ENCODE data around the gene ZNF536. TPM values are rescaled to one million over a fixed set of nuclear protein-coding genes. Genes with fewer than 3 reads are reported as not detected.

Gene ZNF536
- total and polyA plus RNA-seq, 2 donors from 2014 or later, result 0.19 to 0.25 TPM

GRCh38 chr19:30522341-30522740 lies 150.2 kb downstream of the ZNF536 start:
- FAIRE-seq, result no peak

GRCh38 chr19:30523791-30524190 lies 151.6 kb downstream of the ZNF536 start:
- no peak for DNase-seq
- Histone ChIP-seq H3K27me3 (ENCODE audit: control insufficient read depth, insufficient read depth, low read length) (no peaks in the 10 kb centered on the region), H3K9me3 (ENCODE audit: control insufficient read depth in 2 of 3, insufficient read depth in 1 of 3, low read length in 3 of 3) (no peaks in the 10 kb centered on the region), H3K4me1 (ENCODE audit: control insufficient read depth in 2 of 3, insufficient read depth in 2 of 3, low read depth in 1 of 3, low read length in 3 of 3) (no peaks in the 10 kb centered on the region), H3K4me3 (ENCODE audit: low read length in 3 of 3) (no peak overlapping the region), H3K27ac (ENCODE audit: low read depth in 2 of 2, low read length in 2 of 2) (no peak overlapping the region), H3K36me3 (ENCODE audit: control insufficient read depth in 2 of 3, insufficient read depth in 3 of 3, low read length in 3 of 3) (no peaks in the 10 kb centered on the region), H3K9ac (ENCODE audit: low read length in 3 of 3) (no peak overlapping the region)
- FAIRE-seq, result no peak
- no peak for TF ChIP-seq CTCF (IDR thresholded peaks at IDR 0.05; ENCODE audit: borderline replicate concordance, extremely low read depth, insufficient read depth)
- intact Hi-C loops (cut with DNase I), result no loop called here

More at GRCh38 chr19:30522341-30522740, 150.2 kb downstream of the ZNF536 start:
- DNase-seq, result no peak
- Histone ChIP-seq H3K9ac (ENCODE audit: low read length in 3 of 3) (no peak overlapping the region), H3K27ac (ENCODE audit: low read depth in 2 of 2, low read length in 2 of 2) (no peak overlapping the region), H3K4me3 (ENCODE audit: low read length in 3 of 3) (no peak overlapping the region), H3K9me3 (ENCODE audit: control insufficient read depth in 2 of 3, insufficient read depth in 1 of 3, low read length in 3 of 3) (no peaks in the 10 kb centered on the region), H3K27me3 (ENCODE audit: control insufficient read depth, insufficient read depth, low read length) (no peaks in the 10 kb centered on the region), H3K36me3 (ENCODE audit: control insufficient read depth in 2 of 3, insufficient read depth in 3 of 3, low read length in 3 of 3) (no peaks in the 10 kb centered on the region), H3K4me1 (ENCODE audit: control insufficient read depth in 2 of 3, insufficient read depth in 2 of 3, low read depth in 1 of 3, low read length in 3 of 3) (no peaks in the 10 kb centered on the region)
- intact Hi-C loops (cut with DNase I), result no loop called here
- no peak for TF ChIP-seq CTCF (IDR thresholded peaks at IDR 0.05; ENCODE audit: borderline replicate concordance, extremely low read depth, insufficient read depth)

GRCh38 chr19:30525383-30525782 lies 153.2 kb downstream of the ZNF536 start:
- Histone ChIP-seq H3K36me3 (ENCODE audit: control insufficient read depth in 2 of 3, insufficient read depth in 3 of 3, low read length in 3 of 3) (no peaks in the 10 kb centered on the region), H3K9ac (ENCODE audit: low read length in 3 of 3) (no peak overlapping the region), H3K4me3 (ENCODE audit: low read length in 3 of 3) (no peak overlapping the region), H3K27me3 (ENCODE audit: control insufficient read depth, insufficient read depth, low read length) (no peaks in the 10 kb centered on the region), H3K4me1 (ENCODE audit: control insufficient read depth in 2 of 3, insufficient read depth in 2 of 3, low read depth in 1 of 3, low read length in 3 of 3) (no peaks in the 10 kb centered on the region), H3K27ac (ENCODE audit: low read depth in 2 of 2, low read length in 2 of 2) (no peak overlapping the region), H3K9me3 (ENCODE audit: control insufficient read depth in 2 of 3, insufficient read depth in 1 of 3, low read length in 3 of 3) (no peaks in the 10 kb centered on the region)
- FAIRE-seq (no peak), DNase-seq (no peak)
- no peak for TF ChIP-seq CTCF (IDR thresholded peaks at IDR 0.05; ENCODE audit: borderline replicate concordance, extremely low read depth, insufficient read depth)
- intact Hi-C loops (cut with DNase I), result no loop called here

- Histone ChIP-seq H3K4me1 (ENCODE audit: control insufficient read depth in 2 of 3, insufficient read depth in 2 of 3, low read depth in 1 of 3, low read length in 3 of 3) (no peaks in the 10 kb centered on the region), H3K36me3 (ENCODE audit: control insufficient read depth in 2 of 3, insufficient read depth in 3 of 3, low read length in 3 of 3) (no peaks in the 10 kb centered on the region), H3K9ac (ENCODE audit: low read length in 3 of 3) (no peak overlapping the region), H3K9me3 (ENCODE audit: control insufficient read depth in 2 of 3, insufficient read depth in 1 of 3, low read length in 3 of 3) (no peaks in the 10 kb centered on the region), H3K4me3 (ENCODE audit: low read length in 3 of 3) (no peak overlapping the region), H3K27ac (ENCODE audit: low read depth in 2 of 2, low read length in 2 of 2) (no peak overlapping the region), H3K27me3 (ENCODE audit: control insufficient read depth, insufficient read depth, low read length) (no peaks in the 10 kb centered on the region)
- TF ChIP-seq CTCF (IDR thresholded peaks at IDR 0.05; ENCODE audit: borderline replicate concordance, extremely low read depth, insufficient read depth), result no peak
- FAIRE-seq, result no peak
- no peak for DNase-seq
- intact Hi-C loops (cut with DNase I), result no loop called here
Observed at GRCh38 chr19:30528919-30529318, 156.7 kb downstream of the ZNF536 start.
